ENCODE measurements around the gene OR51B4.
A peak's percentile ranks its signal among the peaks of the same experiment; 100 is the strongest.

Gene OR51B4

GRCh38 chr11:5293028-5293427 is 8.7 kb downstream of the OR51B4 start:
- TF ChIP-seq CTCF (conservative IDR thresholded peaks at IDR 0.05; ENCODE audit: low read length) (no peak), EZH2phosphoT487 (IDR thresholded peaks at IDR 0.05; ENCODE audit: borderline replicate concordance) (no peak)
- Histone ChIP-seq H4K20me1 (ENCODE audit: insufficient read depth, low read length, poor library complexity, severe bottlenecking) (no peaks in the 10 kb centered on the region), H3K79me2 (ENCODE audit: insufficient read depth, low read length) (no peaks in the 10 kb centered on the region), H3F3A (ENCODE audit: low read depth) (no peaks in the 10 kb centered on the region), H3K9me2 (replicated peaks; ENCODE audit: low read depth, low read length) (no peaks in the 10 kb centered on the region), H3K9ac (ENCODE audit: low read depth, low read length, poor library complexity, severe bottlenecking) (no peak overlapping the region), H3K4me3 (ENCODE audit: low read length, poor library complexity, severe bottlenecking) (no peak overlapping the region), H2AFZ (ENCODE audit: low read length) (no peak overlapping the region), H3K9me3 (ENCODE audit: insufficient read depth, low read depth, low read length) (no peaks in the 10 kb centered on the region), H3K4me1 (ENCODE audit: insufficient read depth, low read length, poor library complexity, severe bottlenecking) (no peaks in the 10 kb centered on the region), H3K27me3 (ENCODE audit: insufficient read depth, low read length, poor library complexity, severe bottlenecking) (no peaks in the 10 kb centered on the region), H3K36me3 (ENCODE audit: insufficient read depth, low read length) (no peaks in the 10 kb centered on the region), H3K4me2 (ENCODE audit: low read depth, low read length, poor library complexity, severe bottlenecking) (no peak overlapping the region)

- no peaks in the 10 kb centered on the region for H3K9me3 ChIP-seq (ENCODE audit: insufficient read depth, low read depth, low read length)
- peak overlapping the region; percentile 38; the same call in 1 of the 2 replicates for H2AFZ ChIP-seq (ENCODE audit: low read length)
- H3F3A ChIP-seq (ENCODE audit: low read depth): no peaks in the 10 kb centered on the region
- no peaks in the 10 kb centered on the region for H3K9me2 ChIP-seq (replicated peaks; ENCODE audit: low read depth, low read length)
- TF ChIP-seq CTCF (conservative IDR thresholded peaks at IDR 0.05; ENCODE audit: low read length) (peak; percentile 71), EZH2phosphoT487 (IDR thresholded peaks at IDR 0.05; ENCODE audit: borderline replicate concordance) (no peak)
- no peaks in the 10 kb centered on the region for H3K27me3 ChIP-seq (ENCODE audit: insufficient read depth, low read length, poor library complexity, severe bottlenecking)
- H3K9ac ChIP-seq (ENCODE audit: low read depth, low read length, poor library complexity, severe bottlenecking): no peak overlapping the region
- H4K20me1 ChIP-seq (ENCODE audit: insufficient read depth, low read length, poor library complexity, severe bottlenecking): no peaks in the 10 kb centered on the region
- no peaks in the 10 kb centered on the region for H3K4me1 ChIP-seq (ENCODE audit: insufficient read depth, low read length, poor library complexity, severe bottlenecking)
- H3K4me3 ChIP-seq (ENCODE audit: low read length, poor library complexity, severe bottlenecking): no peak overlapping the region
- H3K4me2 ChIP-seq (ENCODE audit: low read depth, low read length, poor library complexity, severe bottlenecking): no peak overlapping the region
- H3K36me3 ChIP-seq (ENCODE audit: insufficient read depth, low read length): no peaks in the 10 kb centered on the region
- no peaks in the 10 kb centered on the region for H3K79me2 ChIP-seq (ENCODE audit: insufficient read depth, low read length)
Observed at GRCh38 chr11:5291207-5291838, 10.4 kb downstream of the OR51B4 start.

GRCh38 chr11:5290106-5290505 is 11.6 kb downstream of the OR51B4 start:
- Histone ChIP-seq H3K79me2 (ENCODE audit: insufficient read depth, low read length) (no peaks in the 10 kb centered on the region), H4K20me1 (ENCODE audit: insufficient read depth, low read length, poor library complexity, severe bottlenecking) (no peaks in the 10 kb centered on the region), H2AFZ (ENCODE audit: low read length) (no peak overlapping the region), H3K9ac (ENCODE audit: low read depth, low read length, poor library complexity, severe bottlenecking) (no peak overlapping the region), H3K4me2 (ENCODE audit: low read depth, low read length, poor library complexity, severe bottlenecking) (no peak overlapping the region), H3K4me1 (ENCODE audit: insufficient read depth, low read length, poor library complexity, severe bottlenecking) (no peaks in the 10 kb centered on the region), H3K36me3 (ENCODE audit: insufficient read depth, low read length) (no peaks in the 10 kb centered on the region), H3K4me3 (ENCODE audit: low read length, poor library complexity, severe bottlenecking) (no peak overlapping the region), H3F3A (ENCODE audit: low read depth) (no peaks in the 10 kb centered on the region), H3K9me3 (ENCODE audit: insufficient read depth, low read depth, low read length) (no peaks in the 10 kb centered on the region), H3K9me2 (replicated peaks; ENCODE audit: low read depth, low read length) (no peaks in the 10 kb centered on the region), H3K27me3 (ENCODE audit: insufficient read depth, low read length, poor library complexity, severe bottlenecking) (no peaks in the 10 kb centered on the region)
- TF ChIP-seq EZH2phosphoT487 (IDR thresholded peaks at IDR 0.05; ENCODE audit: borderline replicate concordance) (no peak), CTCF (conservative IDR thresholded peaks at IDR 0.05; ENCODE audit: low read length) (no peak)
